HG03342 (cell line): ENCODE measurements around the gene CHST11.

Source experiments
- ATAC-seq: cut with Tn5 transposase; IDR thresholded peaks from one replicate; pipeline ENCODE4 v1.9.1; 2021; ENCODE audit warnings: mild to moderate bottlenecking, moderate library complexity; ENCODE audit not compliant: unreplicated experiment

The CHST11 gene

GRCh38 chr12:104479123-104479662 lies 22.4 kb downstream of the CHST11 start:
- no peak for ATAC-seq

DNA sequence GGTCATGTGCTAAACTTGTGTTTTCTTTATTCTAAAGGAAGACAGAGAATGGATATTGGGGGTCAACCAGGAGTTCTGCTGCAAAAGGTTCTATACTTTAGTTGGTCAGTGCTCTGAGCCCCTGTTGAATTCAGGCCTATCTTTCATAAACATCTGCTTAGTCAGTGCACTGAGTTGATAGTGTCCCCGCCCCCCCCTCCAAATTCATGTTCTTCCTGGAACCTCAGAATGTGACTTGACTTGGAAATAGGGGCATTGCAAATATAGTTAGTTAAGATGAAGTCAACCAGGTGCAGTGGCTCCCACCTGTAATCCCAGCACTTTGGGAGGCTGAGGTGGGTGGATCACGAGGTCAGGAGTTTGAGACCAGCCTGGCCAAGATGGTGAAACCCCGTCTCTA lies 23.3 kb downstream of the CHST11 start:
- no peak for ATAC-seq

DNA sequence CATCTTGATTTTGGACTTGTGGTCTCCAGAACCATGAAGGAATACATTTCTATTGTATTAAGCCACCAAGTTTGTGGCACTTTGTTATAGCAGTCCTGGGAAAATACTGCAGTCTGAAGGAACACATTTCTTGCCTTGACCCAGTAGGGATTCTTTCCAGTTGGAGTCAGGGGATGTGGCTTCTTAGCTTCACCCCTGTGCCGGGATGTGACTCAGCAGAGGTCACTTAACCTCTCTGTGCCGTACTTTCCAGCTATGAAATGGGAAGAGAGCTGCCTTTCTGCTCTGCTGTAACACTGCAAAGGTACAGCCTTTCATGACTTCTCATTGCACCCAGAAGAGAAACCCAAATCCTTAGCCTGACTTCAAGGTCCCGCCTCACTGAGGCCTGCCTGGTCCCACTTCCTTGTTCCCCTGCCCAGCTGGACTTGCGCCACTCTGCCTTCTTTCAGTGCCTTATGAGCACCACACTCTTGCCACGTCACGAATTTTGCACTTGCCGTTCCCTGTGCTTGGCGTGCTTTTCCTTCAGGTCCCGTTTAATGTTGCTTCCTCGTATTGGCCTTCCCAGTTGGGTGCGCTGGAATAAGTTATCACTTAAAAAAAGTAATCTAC lies 24.2 kb downstream of the CHST11 start:
- no peak for ATAC-seq

GRCh38 chr12:104482113-104482512 lies 25.4 kb downstream of the CHST11 start:
- no peak for ATAC-seq

- no peak for ATAC-seq
Measured at GRCh38 chr12:104482748-104483147, 26.0 kb downstream of the CHST11 start.

- ATAC-seq, result no peak
Measured at GRCh38 chr12:104484079-104484478, 27.3 kb downstream of the CHST11 start.

DNA sequence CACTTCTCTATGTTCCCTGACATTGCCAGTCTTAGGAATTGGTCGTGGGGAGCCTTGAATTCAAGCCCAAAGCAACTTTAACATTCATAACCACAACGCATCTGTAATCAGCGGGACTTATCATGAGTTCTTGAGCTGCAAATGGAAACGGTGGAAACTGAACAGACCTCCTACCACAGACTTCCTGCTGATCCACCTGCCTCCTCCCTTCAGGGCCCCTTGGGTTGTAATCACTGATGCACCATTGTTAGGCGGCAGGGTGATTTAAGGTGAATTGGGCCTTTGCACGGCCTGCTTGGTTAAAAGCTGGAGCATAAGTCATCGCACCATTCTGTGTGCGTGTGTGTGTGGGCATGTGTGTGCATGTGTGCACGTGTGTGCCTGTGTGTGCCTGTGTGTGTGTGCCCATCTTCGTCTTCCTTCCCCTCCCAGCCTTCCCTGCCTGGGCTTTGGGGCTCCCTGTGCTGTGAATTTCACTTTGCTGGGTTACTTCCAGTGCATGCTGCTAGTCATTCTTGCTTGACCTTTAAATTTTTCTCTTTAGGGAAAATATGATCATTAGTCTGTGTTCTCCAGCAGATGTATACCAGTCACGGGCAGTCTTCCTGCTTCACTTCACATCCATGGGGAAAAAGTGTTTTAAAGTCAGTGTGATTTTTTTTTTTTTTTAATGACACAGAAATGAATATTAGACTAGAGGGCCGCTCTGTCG lies 29.1 kb downstream of the CHST11 start:
- no peak for ATAC-seq

DNA sequence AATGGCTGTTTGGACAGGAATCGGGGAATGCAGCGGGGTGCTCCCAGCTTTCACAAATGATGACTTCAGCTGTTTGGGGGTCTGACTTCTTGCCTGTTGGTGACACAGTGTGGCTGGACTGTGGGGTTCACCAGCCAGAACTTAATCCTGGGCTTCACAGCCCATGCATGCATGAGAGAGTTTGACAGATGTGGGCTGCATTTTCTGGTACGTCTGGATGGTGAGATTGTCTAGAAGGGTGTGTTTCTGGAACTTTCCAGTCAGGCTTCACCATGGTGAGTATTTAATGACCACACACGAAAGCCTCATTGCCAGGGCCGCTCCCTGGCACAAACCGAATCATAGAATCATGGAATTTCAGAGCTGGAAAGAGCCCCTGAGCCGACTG lies 29.6 kb downstream of the CHST11 start:
- no peak for ATAC-seq

GRCh38 chr12:104486943-104487819 lies 30.4 kb downstream of the CHST11 start:
- ATAC-seq, result no peak

- ATAC-seq, result no peak
Measured at GRCh38 chr12:104488374-104488773, 31.6 kb downstream of the CHST11 start.

DNA sequence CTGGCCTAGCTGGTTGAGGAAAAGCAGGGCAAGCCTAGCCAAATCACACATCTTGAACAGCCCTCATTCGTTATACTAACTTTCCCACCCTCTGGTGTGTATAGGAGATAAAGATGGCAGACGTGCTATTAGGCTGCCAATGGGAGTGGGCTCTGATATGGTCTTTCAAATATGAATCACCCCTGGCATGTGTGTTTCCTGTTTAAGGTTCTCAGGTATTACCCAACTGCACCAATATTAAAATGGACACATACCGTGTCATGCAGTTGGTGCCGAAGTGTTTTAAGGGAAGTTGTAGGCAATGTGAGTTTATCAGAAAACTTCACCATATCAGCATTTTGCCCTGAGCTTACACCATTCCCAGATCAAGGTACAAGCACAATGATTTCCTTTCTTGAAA lies 33.4 kb downstream of the CHST11 start:
- no peak for ATAC-seq

DNA sequence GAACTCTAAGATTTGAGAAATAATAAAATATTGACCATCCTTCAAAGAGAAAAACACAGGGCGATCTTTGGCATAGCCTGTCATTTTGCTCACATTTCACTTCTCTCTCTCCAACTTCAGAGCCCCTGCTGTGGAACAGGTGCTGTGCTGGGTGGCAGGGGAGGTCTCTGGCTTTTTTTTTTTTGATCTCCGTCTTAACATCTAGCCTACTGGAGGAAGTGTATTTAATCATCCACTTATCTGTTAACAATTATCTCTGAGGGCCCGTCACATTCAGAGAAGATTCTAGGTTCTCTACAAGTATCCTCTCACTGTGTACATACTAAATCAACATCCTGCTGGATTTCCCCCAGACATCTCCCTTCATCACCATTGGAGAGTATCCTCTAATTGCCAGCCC lies 34.1 kb downstream of the CHST11 start:
- ATAC-seq, result no peak

- no peak for ATAC-seq
Measured at GRCh38 chr12:104493496-104493895, 36.7 kb downstream of the CHST11 start.

DNA sequence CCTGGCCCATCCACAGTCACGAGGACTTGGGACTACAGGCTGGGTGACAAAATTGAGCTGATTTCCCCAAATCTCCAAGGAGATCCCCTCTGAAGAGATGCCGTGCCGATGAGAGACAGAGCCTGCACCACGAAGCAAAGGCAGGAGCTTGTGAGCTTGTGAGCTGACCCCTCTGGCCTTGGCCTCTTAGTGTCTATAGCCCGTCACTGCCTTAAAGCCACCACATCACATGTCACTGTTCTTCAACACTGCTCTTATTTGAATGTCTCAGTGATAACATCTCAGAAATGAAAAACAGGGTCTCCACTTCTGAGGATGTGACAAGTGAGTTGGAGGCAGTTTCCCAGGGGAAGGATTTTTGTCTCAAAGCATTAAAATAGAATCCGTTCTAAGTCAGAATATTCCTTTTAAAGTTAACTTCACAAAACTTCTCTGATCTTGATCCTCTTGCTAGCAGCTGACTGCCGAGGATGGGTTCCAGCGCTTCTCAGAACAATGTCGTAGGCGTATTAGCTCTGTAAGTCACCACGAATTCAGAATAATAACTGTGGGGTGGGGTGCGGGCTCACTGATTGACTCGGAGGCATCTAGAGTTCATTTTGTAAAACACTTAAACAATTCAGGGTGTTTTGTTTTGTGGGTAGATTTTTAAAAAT lies 37.5 kb downstream of the CHST11 start:
- no peak for ATAC-seq

DNA sequence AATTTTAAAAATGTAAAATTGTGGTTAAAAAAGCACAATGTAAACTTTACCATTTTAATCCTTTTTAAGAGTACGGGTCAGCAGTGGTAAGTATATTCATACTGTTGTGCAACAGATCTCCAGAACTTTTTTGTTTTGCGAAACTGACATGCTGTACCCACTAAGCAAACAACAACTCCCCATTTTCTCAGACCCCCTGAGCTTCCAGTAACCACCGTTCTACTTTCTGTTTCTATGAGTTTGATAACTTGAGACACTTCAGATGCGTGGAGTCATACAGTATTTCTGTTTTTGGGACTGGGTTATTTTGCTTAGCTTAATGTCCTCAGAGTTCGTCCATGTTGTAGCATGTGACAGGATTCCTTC lies 38.0 kb downstream of the CHST11 start:
- no peak for ATAC-seq

GRCh38 chr12:104495786-104496185 lies 39.0 kb downstream of the CHST11 start:
- no peak for ATAC-seq

DNA sequence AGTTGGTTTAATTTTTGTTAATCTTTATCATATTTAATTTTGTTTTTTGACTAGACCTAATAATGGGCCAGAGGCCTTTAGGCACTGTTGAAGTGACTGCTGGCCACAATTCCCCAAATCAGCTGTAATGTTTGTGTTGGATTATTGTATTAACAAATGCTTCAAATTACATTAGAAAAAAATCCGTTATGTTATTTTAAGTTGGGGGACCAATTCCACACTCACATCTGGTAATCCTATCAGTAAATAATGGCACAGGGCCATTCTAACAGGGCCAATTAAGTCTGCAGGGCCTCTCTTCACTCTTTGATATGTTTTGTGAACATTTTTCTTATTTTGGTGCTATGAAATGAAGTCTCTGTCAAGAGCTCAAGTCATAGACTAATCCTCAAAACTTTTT lies 39.6 kb downstream of the CHST11 start:
- ATAC-seq, result no peak

DNA sequence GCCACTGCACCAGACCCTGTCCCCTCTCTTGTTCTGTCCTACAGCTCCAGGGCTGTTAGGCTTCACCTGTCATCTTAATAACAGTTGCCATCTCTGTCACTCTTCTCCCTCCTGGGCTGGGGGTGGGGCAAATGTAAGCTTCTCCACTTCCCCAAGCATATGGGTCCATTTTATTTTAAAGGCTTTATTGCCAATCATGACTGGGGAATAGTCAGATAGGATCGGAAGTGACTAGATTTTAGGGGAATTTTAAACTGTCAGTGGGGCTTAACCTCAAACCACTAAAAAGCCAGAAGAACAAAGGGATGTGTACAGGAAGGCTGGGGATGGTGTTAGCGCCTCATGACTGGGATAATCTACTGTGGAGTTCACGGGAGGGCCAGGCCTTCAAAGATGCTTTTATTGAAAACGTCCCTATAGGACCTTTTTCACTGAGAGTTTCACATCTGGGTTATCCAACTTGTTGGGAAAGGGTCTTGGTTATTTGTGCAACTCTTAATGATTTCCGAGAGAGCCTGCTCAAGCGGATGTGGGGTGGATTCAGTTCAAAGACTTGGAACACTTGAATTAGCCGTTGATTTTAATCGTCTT lies 41.6 kb downstream of the CHST11 start:
- ATAC-seq, result no peak

DNA sequence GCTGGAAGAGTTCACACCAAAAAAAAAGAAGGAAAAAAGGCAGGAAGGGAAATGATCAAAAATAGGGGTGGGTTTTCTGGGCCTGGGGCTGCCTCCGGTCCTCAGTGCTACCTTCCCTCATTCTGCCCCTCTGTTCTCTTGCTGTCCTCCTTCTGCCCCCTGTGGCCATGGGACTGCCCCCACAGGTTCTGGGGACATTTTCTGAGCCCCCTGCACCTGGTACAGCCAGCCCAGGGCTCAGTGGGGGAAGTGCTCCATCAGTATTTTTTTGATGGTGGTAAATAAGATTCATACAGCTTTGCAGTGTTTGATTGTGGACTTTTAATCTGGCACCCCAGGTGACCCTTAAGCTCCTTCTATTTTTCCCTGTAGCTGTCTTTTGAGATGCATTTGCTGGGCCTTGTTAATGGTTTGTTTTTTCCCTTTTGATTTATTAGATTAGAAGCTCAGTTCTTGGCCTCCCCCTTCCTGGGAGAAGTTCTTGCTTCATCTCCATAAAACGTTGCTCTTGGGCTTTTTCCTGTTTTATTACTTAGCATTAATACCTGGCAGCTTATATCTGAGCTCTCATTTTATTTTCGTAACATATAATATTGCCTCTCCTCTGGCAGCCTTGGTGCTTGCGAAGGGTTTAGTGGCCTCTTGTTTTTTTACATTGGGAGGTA lies 43.1 kb downstream of the CHST11 start:
- ATAC-seq, result no peak

DNA sequence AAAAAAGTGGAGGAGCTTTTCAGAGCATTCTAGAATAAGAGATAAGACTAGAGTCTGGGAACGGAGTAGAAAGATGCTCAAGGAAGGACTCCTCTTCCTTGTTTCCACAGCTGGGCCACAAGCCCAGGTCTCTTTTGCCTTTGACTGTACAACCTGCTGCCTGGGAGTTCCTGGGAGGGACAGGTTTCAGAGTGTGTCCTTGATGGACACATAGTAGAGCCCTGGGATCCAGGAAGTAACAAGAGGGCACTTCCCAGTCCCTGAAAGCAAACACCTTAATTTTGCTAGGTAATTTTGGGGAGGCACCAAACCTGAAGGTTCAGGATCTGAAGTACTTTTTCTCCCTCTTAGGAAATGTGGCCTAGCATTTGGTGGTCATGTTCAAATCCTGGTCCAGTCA lies 44.4 kb downstream of the CHST11 start:
- no peak for ATAC-seq
